ENCODE measurements around the gene OR51D1. TPM values are rescaled to one million over a fixed set of nuclear protein-coding genes. Genes with fewer than 3 reads are reported as not detected.

Gene OR51D1
- total RNA-seq, 1 experiment from 2014 or later = not detected

DNA sequence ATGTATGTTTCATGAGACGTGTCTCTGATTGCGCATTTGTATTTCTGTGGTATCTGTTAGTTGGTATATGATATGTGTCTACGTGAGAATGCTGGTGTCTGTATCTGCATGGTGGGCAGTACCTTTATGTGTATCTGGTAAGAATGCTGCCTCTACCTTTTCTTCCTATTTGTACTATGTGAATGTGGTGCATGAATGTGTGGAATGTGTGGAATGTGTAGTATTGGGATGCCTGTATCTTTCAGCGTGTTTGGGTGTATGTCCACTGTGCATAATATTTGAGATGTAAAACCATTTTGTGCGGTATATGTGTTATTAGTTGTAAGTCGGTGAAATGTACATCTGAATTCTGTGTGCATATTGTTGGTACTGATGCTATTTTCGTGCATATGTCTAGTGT is 4.2 kb downstream of the OR51D1 start:
- Histone ChIP-seq H3K4me1 (ENCODE audit: low read length) (no peaks in the 10 kb centered on the region), H3K9ac (ENCODE audit: low read length) (no peak overlapping the region), H3K79me2 (ENCODE audit: low read length) (no peaks in the 10 kb centered on the region), H2AFZ (ENCODE audit: low read length) (no peak overlapping the region), H3K36me3 (ENCODE audit: insufficient read depth, low read length) (no peaks in the 10 kb centered on the region), H3K4me3 (ENCODE audit: low read length) (no peak overlapping the region), H3K9me3 (ENCODE audit: low read length) (no peaks in the 10 kb centered on the region), H4K20me1 (ENCODE audit: insufficient read depth, low read depth, low read length) (no peaks in the 10 kb centered on the region), H3K27ac (ENCODE audit: low read length) (no peak overlapping the region), H3K27me3 (ENCODE audit: low read length) (no peaks in the 10 kb centered on the region), H3K4me2 (ENCODE audit: low read depth, low read length, poor library complexity, severe bottlenecking) (no peak overlapping the region), H3K9me2 (replicated peaks; ENCODE audit: insufficient read depth, low read length) (no peaks in the 10 kb centered on the region)
- DNase-seq = no peak

DNA sequence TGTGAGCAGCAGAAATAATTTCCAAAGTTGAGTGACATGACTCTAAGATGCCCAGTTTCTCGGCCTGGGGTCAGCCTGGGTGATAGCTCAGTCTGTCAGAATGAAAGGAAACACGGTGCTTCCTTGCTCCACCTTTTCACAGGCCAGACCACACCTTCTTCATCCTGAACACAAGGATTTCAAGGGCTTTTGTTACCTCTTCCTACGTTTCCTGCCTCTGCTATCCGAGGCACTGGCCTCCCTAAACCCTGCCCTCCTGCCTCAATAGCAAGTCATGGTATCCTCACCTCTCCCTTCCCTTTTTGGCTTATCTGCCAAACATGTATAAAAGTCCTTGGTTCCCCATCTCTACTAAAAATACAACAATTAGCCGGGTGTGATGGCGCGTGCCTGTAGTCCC is 4.8 kb downstream of the OR51D1 start:
- Histone ChIP-seq H3K36me3 (ENCODE audit: insufficient read depth, low read length) (no peaks in the 10 kb centered on the region), H3K9ac (ENCODE audit: low read length) (no peak overlapping the region), H3K4me3 (ENCODE audit: low read length) (no peak overlapping the region), H3K27ac (ENCODE audit: low read length) (no peak overlapping the region), H3K4me1 (ENCODE audit: low read length) (no peaks in the 10 kb centered on the region), H3K9me3 (ENCODE audit: low read length) (no peaks in the 10 kb centered on the region), H3K79me2 (ENCODE audit: low read length) (no peaks in the 10 kb centered on the region), H3K4me2 (ENCODE audit: low read depth, low read length, poor library complexity, severe bottlenecking) (no peak overlapping the region), H2AFZ (ENCODE audit: low read length) (no peak overlapping the region), H4K20me1 (ENCODE audit: insufficient read depth, low read depth, low read length) (no peaks in the 10 kb centered on the region), H3K9me2 (replicated peaks; ENCODE audit: insufficient read depth, low read length) (no peaks in the 10 kb centered on the region), H3K27me3 (ENCODE audit: low read length) (no peaks in the 10 kb centered on the region)
- no peak for DNase-seq

DNA sequence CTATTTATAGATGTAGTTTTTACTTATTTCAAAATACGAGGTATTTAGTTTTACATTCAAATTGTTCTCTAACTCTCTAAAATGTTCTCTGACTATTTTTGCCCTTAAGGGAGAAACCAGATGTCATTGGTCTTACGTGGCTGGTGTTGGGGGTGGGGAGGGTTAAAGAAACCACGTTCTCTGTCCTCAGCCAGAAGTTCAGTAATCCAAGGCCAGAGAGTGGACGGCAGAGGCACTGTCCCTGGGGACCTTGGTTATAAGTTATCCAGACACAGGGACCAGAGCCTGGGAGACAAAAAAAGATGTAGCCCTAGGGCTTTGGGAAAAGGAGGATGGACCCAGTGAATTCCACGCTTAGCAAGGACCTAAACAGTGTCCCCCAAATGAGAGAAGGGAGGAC is 5.8 kb downstream of the OR51D1 start:
- DNase-seq = no peak
- Histone ChIP-seq H2AFZ (ENCODE audit: low read length) (no peak overlapping the region), H3K4me2 (ENCODE audit: low read depth, low read length, poor library complexity, severe bottlenecking) (no peak overlapping the region), H3K36me3 (ENCODE audit: insufficient read depth, low read length) (no peaks in the 10 kb centered on the region), H3K4me3 (ENCODE audit: low read length) (no peak overlapping the region), H3K79me2 (ENCODE audit: low read length) (no peaks in the 10 kb centered on the region), H3K27me3 (ENCODE audit: low read length) (no peaks in the 10 kb centered on the region), H3K9me3 (ENCODE audit: low read length) (no peaks in the 10 kb centered on the region), H3K9me2 (replicated peaks; ENCODE audit: insufficient read depth, low read length) (no peaks in the 10 kb centered on the region), H3K4me1 (ENCODE audit: low read length) (no peaks in the 10 kb centered on the region), H3K27ac (ENCODE audit: low read length) (no peak overlapping the region), H3K9ac (ENCODE audit: low read length) (no peak overlapping the region), H4K20me1 (ENCODE audit: insufficient read depth, low read depth, low read length) (no peaks in the 10 kb centered on the region)

DNA sequence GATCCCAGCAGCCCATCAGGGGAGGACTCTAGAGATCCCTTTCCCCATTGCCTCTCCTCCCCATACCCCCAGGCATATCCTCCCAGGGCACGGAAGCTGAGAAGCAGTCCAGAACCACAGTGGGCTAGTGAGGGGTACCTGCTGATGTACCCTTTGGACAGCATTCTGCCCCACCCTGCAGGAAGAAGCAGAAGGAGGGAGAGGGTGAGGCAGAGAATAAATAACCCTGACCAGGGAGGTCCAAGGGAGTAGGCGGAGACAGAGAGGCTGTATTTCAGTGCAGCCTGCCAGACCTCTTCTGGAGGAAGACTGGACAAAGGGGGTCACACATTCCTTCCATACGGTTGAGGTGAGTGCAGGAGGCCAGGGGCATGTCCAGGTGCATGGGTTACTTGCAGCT is 6.4 kb downstream of the OR51D1 start, which contains the start of gene OR51E1:
TSS of gene OR51E1 (plus strand) at position 301 of the 400 bp plus-strand sequence. CDS start 8,545 bp downstream, outside the sequence.
- no peak for DNase-seq
- H3K79me2 ChIP-seq (ENCODE audit: low read length) = no peaks in the 10 kb centered on the region
- no peaks in the 10 kb centered on the region for H4K20me1 ChIP-seq (ENCODE audit: insufficient read depth, low read depth, low read length)
- H3K27ac ChIP-seq (ENCODE audit: low read length) = no peak within 1 kb of the TSS
- no peaks in the 10 kb centered on the region for H3K9me2 ChIP-seq (replicated peaks; ENCODE audit: insufficient read depth, low read length)
- H3K4me3 ChIP-seq (ENCODE audit: low read length) = no peak within 1 kb of the TSS
- H3K27me3 ChIP-seq (ENCODE audit: low read length) = no peaks in the 10 kb centered on the region
- no peak within 1 kb of the TSS for H3K4me2 ChIP-seq (ENCODE audit: low read depth, low read length, poor library complexity, severe bottlenecking)
- H3K9me3 ChIP-seq (ENCODE audit: low read length) = no peaks in the 10 kb centered on the region
- H2AFZ ChIP-seq (ENCODE audit: low read length) = no peak within 1 kb of the TSS
- H3K36me3 ChIP-seq (ENCODE audit: insufficient read depth, low read length) = no peaks in the 10 kb centered on the region
- H3K9ac ChIP-seq (ENCODE audit: low read length) = no peak within 1 kb of the TSS
- no peaks in the 10 kb centered on the region for H3K4me1 ChIP-seq (ENCODE audit: low read length)

DNA sequence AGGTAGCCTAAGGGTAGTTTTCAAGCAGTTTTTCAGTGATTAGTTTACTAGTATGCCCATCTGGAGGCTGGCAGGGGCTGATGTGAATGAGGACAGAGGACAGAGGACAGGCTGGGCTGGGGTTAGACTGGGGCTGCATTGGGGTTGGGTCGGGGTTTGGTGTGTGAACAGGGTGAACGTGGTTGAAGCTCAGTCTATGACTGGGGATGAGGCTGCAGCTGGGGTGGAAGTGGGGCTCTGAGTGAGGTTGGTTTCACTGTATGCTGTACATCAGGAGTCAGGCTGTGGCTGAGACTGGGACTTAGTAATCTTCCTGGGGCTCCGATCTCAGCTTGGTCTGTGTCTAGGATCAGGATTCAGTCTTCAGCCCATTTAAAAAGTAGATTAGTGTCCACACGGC is 7.0 kb downstream of the OR51D1 start:
- Histone ChIP-seq H4K20me1 (ENCODE audit: insufficient read depth, low read depth, low read length) (no peaks in the 10 kb centered on the region), H3K9me3 (ENCODE audit: low read length) (no peaks in the 10 kb centered on the region), H3K4me1 (ENCODE audit: low read length) (no peaks in the 10 kb centered on the region), H3K4me3 (ENCODE audit: low read length) (no peak overlapping the region), H3K36me3 (ENCODE audit: insufficient read depth, low read length) (no peaks in the 10 kb centered on the region), H3K79me2 (ENCODE audit: low read length) (no peaks in the 10 kb centered on the region), H3K27me3 (ENCODE audit: low read length) (no peaks in the 10 kb centered on the region), H3K9me2 (replicated peaks; ENCODE audit: insufficient read depth, low read length) (no peaks in the 10 kb centered on the region), H3K9ac (ENCODE audit: low read length) (no peak overlapping the region), H2AFZ (ENCODE audit: low read length) (no peak overlapping the region), H3K4me2 (ENCODE audit: low read depth, low read length, poor library complexity, severe bottlenecking) (no peak overlapping the region), H3K27ac (ENCODE audit: low read length) (no peak overlapping the region)
- DNase-seq = no peak

DNA sequence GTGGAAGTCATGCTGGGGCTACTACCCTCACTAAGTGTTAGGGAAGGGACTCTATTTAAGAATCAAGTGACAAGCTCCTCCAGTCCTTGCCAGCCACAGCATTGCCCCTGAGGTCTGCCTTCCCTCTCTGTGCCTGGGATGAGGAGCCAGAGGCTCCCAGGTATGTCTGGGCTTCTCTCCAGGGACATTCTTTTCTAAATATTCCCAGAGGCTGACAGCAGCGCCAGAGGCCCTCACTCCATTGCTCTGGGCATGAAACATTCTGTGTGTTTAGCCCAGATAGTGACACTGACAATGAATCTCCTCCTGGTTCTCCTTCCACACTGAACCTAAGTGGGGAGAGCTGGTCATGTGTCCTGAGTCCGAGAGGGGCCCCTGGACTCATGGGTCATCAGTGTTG is 8.7 kb downstream of the OR51D1 start:
- Histone ChIP-seq H3K4me2 (ENCODE audit: low read depth, low read length, poor library complexity, severe bottlenecking) (no peak overlapping the region), H3K27ac (ENCODE audit: low read length) (no peak overlapping the region), H3K4me3 (ENCODE audit: low read length) (no peak overlapping the region), H3K79me2 (ENCODE audit: low read length) (no peaks in the 10 kb centered on the region), H2AFZ (ENCODE audit: low read length) (no peak overlapping the region), H3K4me1 (ENCODE audit: low read length) (no peaks in the 10 kb centered on the region), H3K9me2 (replicated peaks; ENCODE audit: insufficient read depth, low read length) (no peaks in the 10 kb centered on the region), H3K27me3 (ENCODE audit: low read length) (no peaks in the 10 kb centered on the region), H3K9me3 (ENCODE audit: low read length) (no peaks in the 10 kb centered on the region), H3K9ac (ENCODE audit: low read length) (no peak overlapping the region), H4K20me1 (ENCODE audit: insufficient read depth, low read depth, low read length) (no peaks in the 10 kb centered on the region), H3K36me3 (ENCODE audit: insufficient read depth, low read length) (no peaks in the 10 kb centered on the region)
- no peak for DNase-seq

DNA sequence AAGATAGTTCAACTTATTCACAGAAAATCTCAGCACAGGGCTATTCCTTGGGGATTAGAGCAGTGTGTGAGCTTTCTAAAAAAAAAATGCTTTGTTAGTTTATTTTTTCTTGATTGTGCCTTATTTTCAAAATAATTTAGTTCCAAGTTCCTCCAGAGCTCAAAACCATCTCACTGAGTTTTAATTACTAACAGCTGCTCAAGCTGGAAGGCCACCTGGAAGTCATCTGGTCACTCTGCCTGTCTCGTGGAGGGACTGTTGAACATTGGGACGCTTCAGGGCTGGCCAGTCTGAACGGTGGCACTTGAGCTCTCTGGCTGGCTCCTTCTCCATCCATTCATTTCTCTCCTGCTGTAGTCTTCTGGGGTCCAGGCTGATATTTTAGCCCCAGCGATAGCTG is 10.5 kb downstream of the OR51D1 start:
- Histone ChIP-seq H3K79me2 (ENCODE audit: low read length) (no peaks in the 10 kb centered on the region), H3K27me3 (ENCODE audit: low read length) (no peaks in the 10 kb centered on the region), H3K27ac (ENCODE audit: low read length) (no peak overlapping the region), H3K36me3 (ENCODE audit: insufficient read depth, low read length) (no peaks in the 10 kb centered on the region), H4K20me1 (ENCODE audit: insufficient read depth, low read depth, low read length) (no peaks in the 10 kb centered on the region), H3K4me2 (ENCODE audit: low read depth, low read length, poor library complexity, severe bottlenecking) (no peak overlapping the region), H2AFZ (ENCODE audit: low read length) (no peak overlapping the region), H3K9ac (ENCODE audit: low read length) (no peak overlapping the region), H3K4me3 (ENCODE audit: low read length) (no peak overlapping the region), H3K9me3 (ENCODE audit: low read length) (no peaks in the 10 kb centered on the region), H3K9me2 (replicated peaks; ENCODE audit: insufficient read depth, low read length) (no peaks in the 10 kb centered on the region), H3K4me1 (ENCODE audit: low read length) (no peaks in the 10 kb centered on the region)
- DNase-seq = no peak

GRCh38 chr11:4654635-4655369 is 17.5 kb downstream of the OR51D1 start:
- Histone ChIP-seq H2AFZ (ENCODE audit: low read length) (no peak overlapping the region), H3K27ac (ENCODE audit: low read length) (no peak overlapping the region), H3K36me3 (ENCODE audit: insufficient read depth, low read length) (no peaks in the 10 kb centered on the region), H3K9me3 (ENCODE audit: low read length) (no peaks in the 10 kb centered on the region), H3K4me3 (ENCODE audit: low read length) (no peak overlapping the region), H3K79me2 (ENCODE audit: low read length) (no peaks in the 10 kb centered on the region), H3K4me1 (ENCODE audit: low read length) (no peaks in the 10 kb centered on the region), H3K9me2 (replicated peaks; ENCODE audit: insufficient read depth, low read length) (no peaks in the 10 kb centered on the region), H3K9ac (ENCODE audit: low read length) (no peak overlapping the region), H4K20me1 (ENCODE audit: insufficient read depth, low read depth, low read length) (no peaks in the 10 kb centered on the region), H3K4me2 (ENCODE audit: low read depth, low read length, poor library complexity, severe bottlenecking) (no peak overlapping the region), H3K27me3 (ENCODE audit: low read length) (no peaks in the 10 kb centered on the region)
- no peak for DNase-seq

Measured in Karpas-422 (cell line).